Neuron (in vitro differentiated cells): ENCODE data around the gene FIBCD1.
"Not testable (repeated sequence)": the region's sequence is repeated elsewhere in the genome, so short reads cannot be mapped to it uniquely, and the experiment has no call there.

Experiments used
- H2AFZ ChIP-seq: one replicate; pipeline ENCODE4 v1.6.1; 2013; ENCODE audit warnings: low read depth, mild to moderate bottlenecking, inconsistent platforms, low read length, moderate library complexity
- H3K27me3 ChIP-seq: one replicate; pipeline ENCODE4 v1.6.1; 2013; ENCODE audit warnings: low read length; ENCODE audit not compliant: insufficient read depth
- H3K36me3 ChIP-seq: one replicate; pipeline ENCODE4 v1.6.1; 2013; ENCODE audit warnings: low read length; ENCODE audit not compliant: insufficient read depth
- H3K4me1 ChIP-seq: one replicate; pipeline ENCODE4 v1.6.1; 2013; ENCODE audit warnings: low read length; ENCODE audit not compliant: insufficient read depth
- H3K4me3 ChIP-seq: 2 replicates; pipeline ENCODE4 v1.5.1; 2013; ENCODE audit warnings: mild to moderate bottlenecking, low read length, moderate library complexity
- H3K9me3 ChIP-seq: one replicate; pipeline ENCODE4 v1.6.1; 2013; ENCODE audit warnings: low read length

Gene FIBCD1

GRCh38 chr9:130970855-130971254 lies 31.8 kb upstream of the FIBCD1 start:
- Histone ChIP-seq H3K27me3 (peaks cover 7% of the 10 kb centered on the region), H3K4me3 (no peak overlapping the region)

GRCh38 chr9:130970052-130970451 lies 31.0 kb upstream of the FIBCD1 start:
- no peaks in the 10 kb centered on the region for H3K9me3 ChIP-seq
- no peaks in the 10 kb centered on the region for H3K36me3 ChIP-seq
- H3K4me3 ChIP-seq: no peak overlapping the region
- H3K4me1 ChIP-seq: peaks cover 11% of the 10 kb centered on the region
- no peak overlapping the region for H2AFZ ChIP-seq
- H3K27me3 ChIP-seq: peaks cover 7% of the 10 kb centered on the region

More at GRCh38 chr9:130970855-130971254, 31.8 kb upstream of the FIBCD1 start:
- H2AFZ ChIP-seq: no peak overlapping the region
- no peaks in the 10 kb centered on the region for H3K9me3 ChIP-seq
- H3K4me1 ChIP-seq: peaks cover 11% of the 10 kb centered on the region
- no peaks in the 10 kb centered on the region for H3K36me3 ChIP-seq

- no peak overlapping the region for H2AFZ ChIP-seq
- peaks cover 1% of the 10 kb centered on the region for H3K9me3 ChIP-seq
- peaks cover 7% of the 10 kb centered on the region for H3K4me1 ChIP-seq
- no peak overlapping the region for H3K4me3 ChIP-seq
- no peaks in the 10 kb centered on the region for H3K36me3 ChIP-seq
- H3K27me3 ChIP-seq: no peaks in the 10 kb centered on the region
Observed at GRCh38 chr9:130965680-130966079, 26.6 kb upstream of the FIBCD1 start.

GRCh38 chr9:130963916-130964315 lies 24.9 kb upstream of the FIBCD1 start:
- peaks cover 1% of the 10 kb centered on the region for H3K9me3 ChIP-seq
- no peak overlapping the region for H3K4me3 ChIP-seq
- peaks cover 7% of the 10 kb centered on the region for H3K4me1 ChIP-seq
- no peaks in the 10 kb centered on the region for H3K27me3 ChIP-seq
- no peaks in the 10 kb centered on the region for H3K36me3 ChIP-seq
- H2AFZ ChIP-seq: no peak overlapping the region

GRCh38 chr9:130963337-130963908 lies 24.4 kb upstream of the FIBCD1 start:
- Histone ChIP-seq H3K36me3 (no peaks in the 10 kb centered on the region), H3K4me3 (no peak overlapping the region), H2AFZ (no peak overlapping the region), H3K27me3 (no peaks in the 10 kb centered on the region), H3K4me1 (peaks cover 7% of the 10 kb centered on the region), H3K9me3 (peaks cover 1% of the 10 kb centered on the region)

- H3K4me3 ChIP-seq: no peak overlapping the region
- no peak overlapping the region for H2AFZ ChIP-seq
- peaks cover 1% of the 10 kb centered on the region for H3K9me3 ChIP-seq
- no peaks in the 10 kb centered on the region for H3K27me3 ChIP-seq
- peaks cover 7% of the 10 kb centered on the region for H3K4me1 ChIP-seq
- H3K36me3 ChIP-seq: no peaks in the 10 kb centered on the region
Observed at GRCh38 chr9:130962418-130963316, 23.6 kb upstream of the FIBCD1 start.

GRCh38 chr9:130961511-130962300 lies 22.7 kb upstream of the FIBCD1 start:
- Histone ChIP-seq H3K4me3 (no peak overlapping the region), H2AFZ (no peak overlapping the region), H3K36me3 (no peaks in the 10 kb centered on the region), H3K27me3 (no peaks in the 10 kb centered on the region), H3K4me1 (peaks cover 7% of the 10 kb centered on the region), H3K9me3 (peaks cover 1% of the 10 kb centered on the region)

GRCh38 chr9:130960522-130961378 lies 21.7 kb upstream of the FIBCD1 start:
- Histone ChIP-seq H3K36me3 (no peaks in the 10 kb centered on the region), H2AFZ (no peak overlapping the region), H3K4me1 (peaks cover 14% of the 10 kb centered on the region), H3K27me3 (no peaks in the 10 kb centered on the region), H3K9me3 (peaks cover 1% of the 10 kb centered on the region), H3K4me3 (no peak overlapping the region)

- Histone ChIP-seq H2AFZ (no peak overlapping the region), H3K9me3 (peaks cover 1% of the 10 kb centered on the region), H3K27me3 (no peaks in the 10 kb centered on the region), H3K36me3 (no peaks in the 10 kb centered on the region), H3K4me3 (no peak overlapping the region), H3K4me1 (peaks cover 14% of the 10 kb centered on the region)
Observed at GRCh38 chr9:130959809-130960334, 20.8 kb upstream of the FIBCD1 start.

GRCh38 chr9:130958564-130958963 lies 19.5 kb upstream of the FIBCD1 start:
- not testable (repeated sequence) for H3K36me3 ChIP-seq, H2AFZ ChIP-seq, H3K4me3 ChIP-seq, H3K27me3 ChIP-seq, H3K9me3 ChIP-seq
- H3K4me1 ChIP-seq: peaks cover 14% of the 10 kb centered on the region

- H3K4me1 ChIP-seq: peaks cover 13% of the 10 kb centered on the region
- H3K27me3 ChIP-seq: peaks cover under 1% of the 10 kb centered on the region
Observed at GRCh38 chr9:130957451-130958203, 18.6 kb upstream of the FIBCD1 start.

More at GRCh38 chr9:130957451-130958203, 18.6 kb upstream of the FIBCD1 start:
- Histone ChIP-seq H3K4me3 (no peak overlapping the region), H3K9me3 (no peaks in the 10 kb centered on the region), H3K36me3 (no peaks in the 10 kb centered on the region), H2AFZ (no peak overlapping the region)
